Panc1 (cell line): ENCODE results near the gene KIF17. TPM values are rescaled to one million over a fixed set of nuclear protein-coding genes. Genes with fewer than 3 reads are reported as not detected.

ENCODE experiments used
- ATAC-seq: fragments of 200-7000 bp; cut with Tn5 transposase; 2 replicates; pipeline ENCODE4 v1.9.1; 2020; ENCODE audit warnings: mild to moderate bottlenecking, moderate library complexity
- BruUV-seq: library from RNA; stranded (reverse); fragments of 400-500 nt; replicated peaks from 2 replicates; lab custom pipeline; 2021; lab: Mats Ljungman, UMichigan
- CTCF ChIA-PET: fragments of 300-600 bp; sonication (Branson Sonifier 250); formaldehyde crosslinking; loops from one replicate; lab custom pipeline; 2022; ENCODE audit warnings: antibody characterized with exemption; lab: Charles Lee
- POLR2A ChIA-PET: fragments of 300-600 bp; sonication (Branson Sonifier 250); formaldehyde crosslinking; loops from one replicate; lab custom pipeline; 2022; ENCODE audit warnings: antibody characterized with exemption; lab: Charles Lee
- DNase-seq: peaks from one replicate; pipeline ENCODE4 v3.0.0-alpha.2; 2010; ENCODE audit warnings: low read depth, low spot score
- H3K27ac ChIP-seq: 2 replicates; pipeline ENCODE4 v1.5.1; 2011; ENCODE audit warnings: mild to moderate bottlenecking, low read length, inconsistent platforms
- H3K27me3 ChIP-seq: fragments of 200-500 bp; sonication (Bioruptor generic); 2 replicates; pipeline ENCODE4 v1.6.0; 2014; ENCODE audit warnings: low read length, inconsistent platforms; ENCODE audit not compliant: control insufficient read depth, insufficient read depth
- H3K36me3 ChIP-seq: fragments of 200-500 bp; sonication (Bioruptor generic); 2 replicates; pipeline ENCODE4 v1.5.1; 2014; ENCODE audit warnings: inconsistent platforms, mild to moderate bottlenecking, low read length, moderate library complexity; ENCODE audit not compliant: control insufficient read depth, insufficient read depth
- H3K4me1 ChIP-seq: 2 replicates; pipeline ENCODE4 v1.5.1; 2011; ENCODE audit warnings: inconsistent platforms, mild to moderate bottlenecking, low read length, moderate library complexity; ENCODE audit not compliant: control insufficient read depth, insufficient read depth
- H3K4me3 ChIP-seq, 2 experiments: 2 replicates each; pipeline ENCODE4 v1.5.1; 2011 to 2012; ENCODE audit warnings: low read depth in 2 of 2, low read length in 2 of 2, mild to moderate bottlenecking in 2 of 2, inconsistent platforms in 1 of 2, moderate library complexity in 1 of 2
- H3K9me3 ChIP-seq: fragments of 200-500 bp; sonication (Bioruptor generic); 2 replicates; pipeline ENCODE4 v1.5.1; 2014; ENCODE audit warnings: low read depth, mild to moderate bottlenecking, inconsistent platforms, low read length, moderate library complexity; ENCODE audit not compliant: control insufficient read depth, insufficient read depth
- CTCF ChIP-seq: fragments of 450-650 bp; IDR thresholded peaks from 2 replicates; pipeline ENCODE4 v1.5.1; 2017; ENCODE audit warnings: mild to moderate bottlenecking
- POLR2AphosphoS5 ChIP-seq: IDR thresholded peaks from 2 replicates; pipeline ENCODE4 v1.6.1; 2012; ENCODE audit warnings: mild to moderate bottlenecking, low read depth, low read length, moderate library complexity
- REST ChIP-seq, 2 experiments: IDR thresholded peaks; 2 replicates each; pipeline ENCODE4 v1.6.1; 2011 to 2012; ENCODE audit warnings: low read depth in 2 of 2, control low read depth in 1 of 2, low read length in 1 of 2, mild to moderate bottlenecking in 1 of 2, moderate library complexity in 1 of 2; ENCODE audit not compliant: insufficient read depth in 1 of 2
- SIN3A ChIP-seq: IDR thresholded peaks from 2 replicates; pipeline ENCODE4 v1.6.1; 2012; ENCODE audit warnings: low read depth, mild to moderate bottlenecking, low read length, moderate library complexity, borderline replicate concordance; ENCODE audit not compliant: insufficient read depth
- TCF7L2 ChIP-seq: IDR thresholded peaks from 2 replicates; pipeline ENCODE4 v1.6.1; 2011; ENCODE audit warnings: mild to moderate bottlenecking, low read depth, low read length, inconsistent platforms
- in situ Hi-C: cut with HindIII; loops from 2 replicates; pipeline ENCODE4 v1.10.0; 2016; ENCODE audit warnings: low sequenced_read_pairs, low pct_unique_long_range_greater_than_20kb
- intact Hi-C: fragments of 100-400 bp; cut with micrococcal nuclease; formaldehyde crosslinking; loops from one replicate; pipeline ENCODE4 v1.10.0; 2022; ENCODE audit not compliant: unreplicated experiment
- total RNA-seq: library from RNA; stranded (reverse); gene quantifications from one replicate; pipeline ENCODE4 v1.2.1, GENCODE V29; 2021; ENCODE audit not compliant: unreplicated experiment

KIF17 gene
- total RNA-seq, 1 experiment from 2014 or later: 3.9 TPM

GRCh38 chr1:20686883-20687725 is 30.7 kb downstream of the KIF17 start:
- Histone ChIP-seq H3K27me3 (no peaks in the 10 kb centered on the region), H3K4me1 (no peaks in the 10 kb centered on the region), H3K9me3 (no peaks in the 10 kb centered on the region), H3K4me3 (no peak overlapping the region), H3K27ac (no peak overlapping the region), H3K36me3 (no peaks in the 10 kb centered on the region)
- DNase-seq (no peak), ATAC-seq (peak; percentile 12; the same call in 1 of the 2 replicates)
- intact Hi-C loops: no loop called here
- ChIA-PET POLR2A (no interaction called here), CTCF (no interaction called here)
- in situ Hi-C loops: no loop called here
- BruUV-seq: no TSS peak
- no peak for TF ChIP-seq POLR2AphosphoS5
- TF ChIP-seq SIN3A: no peak
- no peak for TF ChIP-seq REST (IDR thresholded peaks at IDR 0.05; ENCODE audit: insufficient read depth in 1 of 2, low read depth in 2 of 2, low read length in 1 of 2)
- TF ChIP-seq CTCF: no peak
- no peak for TF ChIP-seq TCF7L2

GRCh38 chr1:20685741-20686140 is 32.1 kb downstream of the KIF17 start:
- Histone ChIP-seq H3K4me3 (no peak overlapping the region), H3K36me3 (no peaks in the 10 kb centered on the region), H3K27ac (no peak overlapping the region), H3K27me3 (no peaks in the 10 kb centered on the region), H3K9me3 (no peaks in the 10 kb centered on the region), H3K4me1 (no peaks in the 10 kb centered on the region)
- ATAC-seq (no peak), DNase-seq (no peak)
- in situ Hi-C loops (no loop called here), intact Hi-C loops (no loop called here)
- BruUV-seq: no TSS peak
- no peak for TF ChIP-seq REST (IDR thresholded peaks at IDR 0.05; ENCODE audit: insufficient read depth in 1 of 2, low read depth in 2 of 2, low read length in 1 of 2)
- no peak for TF ChIP-seq POLR2AphosphoS5
- no peak for TF ChIP-seq CTCF
- no peak for TF ChIP-seq SIN3A
- no peak for TF ChIP-seq TCF7L2
- CTCF ChIA-PET: no interaction called here
- POLR2A ChIA-PET: no interaction called here
